ENCODE measurements around the gene TNFRSF6B. TPM values are rescaled to one million over a fixed set of nuclear protein-coding genes. Genes with fewer than 3 reads are reported as not detected.

TNFRSF6B gene
- total RNA-seq, 1 donor from 2014 or later, result not detected

GRCh38 chr20:63734946-63735858 is 38.8 kb downstream of the TNFRSF6B start:
- Mint-ChIP-seq H3K27me3 (ENCODE audit: low read depth) (peaks cover 7% of the 10 kb centered on the region), H3K27ac (no peak overlapping the region), H3K36me3 (peaks cover 15% of the 10 kb centered on the region), H3K4me3 (no peak overlapping the region), H3K9me3 (no peaks in the 10 kb centered on the region), H3K4me1 (no peaks in the 10 kb centered on the region)
- no peak for TF ChIP-seq CTCF (IDR thresholded peaks at IDR 0.05; ENCODE audit: unreplicated experiment)
- no peak for DNase-seq (ENCODE audit: low spot score in 2 of 2, unreplicated experiment in 2 of 2)

GRCh38 chr20:63735859-63736718 is 39.6 kb downstream of the TNFRSF6B start, which contains the start of gene LIME1:
LIME1 (plus strand) TSS chr20:63736664; CDS start chr20:63737550, 886 bp downstream.
- no peak for TF ChIP-seq CTCF (IDR thresholded peaks at IDR 0.05; ENCODE audit: unreplicated experiment)
- Mint-ChIP-seq H3K27ac (no peak within 1 kb of the TSS), H3K9me3 (no peaks in the 10 kb centered on the region), H3K4me3 (no peak within 1 kb of the TSS), H3K4me1 (no peaks in the 10 kb centered on the region), H3K36me3 (peaks cover 14% of the 10 kb centered on the region), H3K27me3 (ENCODE audit: low read depth) (peaks cover 7% of the 10 kb centered on the region)
- DNase-seq (ENCODE audit: low spot score in 2 of 2, unreplicated experiment in 2 of 2), result no peak

DNA sequence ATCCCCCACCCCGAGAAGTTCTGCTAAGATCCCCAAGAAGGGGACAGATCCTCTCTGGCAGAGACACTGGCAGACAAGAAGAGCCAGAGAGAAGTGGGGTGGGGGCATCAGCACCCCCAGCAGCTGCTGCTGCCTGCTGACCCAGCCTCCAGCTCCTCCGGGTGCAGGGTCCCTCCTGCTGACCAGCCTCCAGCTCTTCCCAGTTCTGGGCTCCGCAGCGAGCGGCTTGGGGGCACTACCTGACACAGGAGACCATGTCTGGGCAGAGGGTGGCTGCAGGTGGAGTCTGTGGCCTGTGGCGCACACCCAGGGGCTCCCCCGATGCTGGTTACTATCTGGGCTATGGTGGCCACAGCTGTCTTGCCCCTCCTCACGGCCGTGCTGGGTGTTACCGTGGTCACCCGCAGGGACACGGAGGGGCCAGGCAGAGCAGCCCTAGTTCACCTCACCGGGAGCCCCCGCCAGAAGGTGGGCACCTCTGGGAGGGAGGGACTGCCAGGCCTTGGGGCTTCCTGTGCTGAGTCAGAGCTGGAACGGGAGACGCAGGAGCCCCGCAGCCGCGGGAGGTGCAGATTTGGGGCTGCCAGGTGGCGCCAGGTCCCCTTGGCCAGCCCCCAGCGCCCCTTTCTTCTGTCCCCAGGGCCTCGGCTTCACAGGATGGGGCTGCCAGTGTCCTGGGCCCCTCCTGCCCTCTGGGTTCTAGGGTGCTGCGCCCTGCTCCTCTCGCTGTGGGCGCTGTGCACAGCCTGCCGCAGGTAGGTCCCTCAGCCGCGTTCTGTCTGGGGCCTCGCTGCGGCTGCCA is 40.6 kb downstream of the TNFRSF6B start:
- no peak for DNase-seq (ENCODE audit: low spot score in 2 of 2, unreplicated experiment in 2 of 2)
- Mint-ChIP-seq H3K27ac (no peak overlapping the region), H3K9me3 (no peaks in the 10 kb centered on the region), H3K27me3 (ENCODE audit: low read depth) (peaks cover 7% of the 10 kb centered on the region), H3K36me3 (peaks cover 14% of the 10 kb centered on the region), H3K4me3 (no peak overlapping the region), H3K4me1 (no peaks in the 10 kb centered on the region)
- no peak for TF ChIP-seq CTCF (IDR thresholded peaks at IDR 0.05; ENCODE audit: unreplicated experiment)

DNA sequence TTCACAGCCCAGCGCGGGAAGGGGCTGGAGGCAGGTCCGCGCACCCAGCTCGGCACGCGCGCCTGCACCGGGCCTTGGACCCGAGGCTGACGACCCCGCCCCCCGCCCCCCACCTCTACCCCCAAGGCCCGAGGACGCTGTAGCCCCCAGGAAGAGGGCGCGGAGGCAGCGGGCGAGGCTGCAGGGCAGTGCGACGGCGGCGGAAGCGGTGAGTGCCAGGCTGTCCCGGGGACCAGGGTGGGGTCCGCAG is 41.2 kb downstream of the TNFRSF6B start:
- no peak overlapping the region for H3K27ac Mint-ChIP-seq
- no peak for DNase-seq (ENCODE audit: low spot score in 2 of 2, unreplicated experiment in 2 of 2)
- H3K9me3 Mint-ChIP-seq, result no peaks in the 10 kb centered on the region
- H3K4me1 Mint-ChIP-seq, result no peaks in the 10 kb centered on the region
- H3K27me3 Mint-ChIP-seq (ENCODE audit: low read depth), result peaks cover 7% of the 10 kb centered on the region
- H3K36me3 Mint-ChIP-seq, result peaks cover 14% of the 10 kb centered on the region
- TF ChIP-seq CTCF (IDR thresholded peaks at IDR 0.05; ENCODE audit: unreplicated experiment), result no peak
- H3K4me3 Mint-ChIP-seq, result no peak overlapping the region

DNA sequence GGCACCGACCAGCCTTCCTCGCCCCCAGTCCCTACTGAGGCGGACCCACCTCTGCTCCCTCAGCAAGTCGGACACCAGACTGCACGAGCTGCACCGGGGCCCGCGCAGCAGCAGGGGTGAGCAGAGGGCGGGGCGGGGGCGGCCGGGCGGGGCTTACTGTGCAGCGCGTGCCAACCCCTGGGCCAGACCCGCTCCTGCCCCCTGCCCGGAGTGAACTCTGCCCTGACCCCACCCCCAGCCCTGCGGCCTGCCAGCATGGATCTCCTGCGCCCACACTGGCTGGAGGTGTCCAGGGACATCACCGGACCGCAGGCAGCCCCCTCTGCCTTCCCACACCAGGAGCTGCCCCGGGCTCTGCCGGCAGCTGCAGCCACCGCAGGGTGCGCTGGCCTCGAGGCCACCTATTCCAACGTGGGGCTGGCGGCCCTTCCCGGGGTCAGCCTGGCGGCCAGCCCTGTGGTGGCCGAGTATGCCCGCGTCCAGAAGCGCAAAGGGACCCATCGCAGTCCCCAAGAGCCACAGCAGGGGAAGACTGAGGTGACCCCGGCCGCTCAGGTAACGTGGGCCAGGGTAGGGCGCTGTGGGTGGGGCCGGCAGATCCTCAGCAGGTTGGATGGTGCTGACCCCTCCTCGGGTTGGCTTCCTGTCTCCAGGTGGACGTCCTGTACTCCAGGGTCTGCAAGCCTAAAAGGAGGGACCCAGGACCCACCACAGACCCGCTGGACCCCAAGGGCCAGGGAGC is 41.7 kb downstream of the TNFRSF6B start:
- Mint-ChIP-seq H3K4me3 (peak overlapping the region; percentile 37), H3K36me3 (peaks cover 14% of the 10 kb centered on the region)
- no peak for TF ChIP-seq CTCF (IDR thresholded peaks at IDR 0.05; ENCODE audit: unreplicated experiment)

More for the DNA sequence above, 41.7 kb downstream of the TNFRSF6B start:
- Mint-ChIP-seq H3K9me3 (no peaks in the 10 kb centered on the region), H3K27me3 (ENCODE audit: low read depth) (peaks cover 7% of the 10 kb centered on the region), H3K4me1 (no peaks in the 10 kb centered on the region), H3K27ac (no peak overlapping the region)
- no peak for DNase-seq (ENCODE audit: low spot score in 2 of 2, unreplicated experiment in 2 of 2)

Measured in mesothelial cell of epicardium (in vitro differentiated cells).